Measurements from ENCODE around the gene ITPK1.

Gene ITPK1

GRCh38 chr14:92959761-92960680 lies 155.7 kb downstream of the ITPK1 start:
- no peaks in the 10 kb centered on the region for H3K4me1 ChIP-seq (ENCODE audit: control insufficient read depth, insufficient read depth, low read length, poor library complexity, severe bottlenecking)
- H3K9me3 ChIP-seq (ENCODE audit: control insufficient read depth, low read length), result no peaks in the 10 kb centered on the region
- no peak overlapping the region for H3K27ac ChIP-seq (ENCODE audit: insufficient read depth, low read length, poor library complexity, severe bottlenecking)
- no peak overlapping the region for H3K4me3 ChIP-seq (ENCODE audit: insufficient read depth, low read depth, low read length, poor library complexity, severe bottlenecking)
- no peak for DNase-seq
- peaks cover 17% of the 10 kb centered on the region for H3K36me3 ChIP-seq (ENCODE audit: control insufficient read depth, insufficient read depth, low read length)
- H3K27me3 ChIP-seq (replicated peaks; ENCODE audit: control insufficient read depth, insufficient read depth, low read length, poor library complexity, severe bottlenecking), result no peaks in the 10 kb centered on the region

- DNase-seq, result no peak
- H3K4me1 ChIP-seq (ENCODE audit: control insufficient read depth, insufficient read depth, low read length, poor library complexity, severe bottlenecking), result no peaks in the 10 kb centered on the region
- no peak overlapping the region for H3K27ac ChIP-seq (ENCODE audit: insufficient read depth, low read length, poor library complexity, severe bottlenecking)
- no peaks in the 10 kb centered on the region for H3K27me3 ChIP-seq (replicated peaks; ENCODE audit: control insufficient read depth, insufficient read depth, low read length, poor library complexity, severe bottlenecking)
- no peak overlapping the region for H3K4me3 ChIP-seq (ENCODE audit: insufficient read depth, low read depth, low read length, poor library complexity, severe bottlenecking)
- no peaks in the 10 kb centered on the region for H3K9me3 ChIP-seq (ENCODE audit: control insufficient read depth, low read length)
- H3K36me3 ChIP-seq (ENCODE audit: control insufficient read depth, insufficient read depth, low read length), result peaks cover 17% of the 10 kb centered on the region
Measured at GRCh38 chr14:92959189-92959531, 156.6 kb downstream of the ITPK1 start.

GRCh38 chr14:92958373-92959188 lies 157.1 kb downstream of the ITPK1 start:
- Histone ChIP-seq H3K27me3 (replicated peaks; ENCODE audit: control insufficient read depth, insufficient read depth, low read length, poor library complexity, severe bottlenecking) (no peaks in the 10 kb centered on the region), H3K36me3 (ENCODE audit: control insufficient read depth, insufficient read depth, low read length) (peaks cover 17% of the 10 kb centered on the region), H3K4me3 (ENCODE audit: insufficient read depth, low read depth, low read length, poor library complexity, severe bottlenecking) (no peak overlapping the region), H3K27ac (ENCODE audit: insufficient read depth, low read length, poor library complexity, severe bottlenecking) (no peak overlapping the region), H3K4me1 (ENCODE audit: control insufficient read depth, insufficient read depth, low read length, poor library complexity, severe bottlenecking) (no peaks in the 10 kb centered on the region), H3K9me3 (ENCODE audit: control insufficient read depth, low read length) (no peaks in the 10 kb centered on the region)
- no peak for DNase-seq

- no peak for DNase-seq
- H3K4me3 ChIP-seq (ENCODE audit: insufficient read depth, low read depth, low read length, poor library complexity, severe bottlenecking), result no peak overlapping the region
- H3K36me3 ChIP-seq (ENCODE audit: control insufficient read depth, insufficient read depth, low read length), result peaks cover 17% of the 10 kb centered on the region
- H3K27ac ChIP-seq (ENCODE audit: insufficient read depth, low read length, poor library complexity, severe bottlenecking), result no peak overlapping the region
- H3K4me1 ChIP-seq (ENCODE audit: control insufficient read depth, insufficient read depth, low read length, poor library complexity, severe bottlenecking), result no peaks in the 10 kb centered on the region
- no peaks in the 10 kb centered on the region for H3K9me3 ChIP-seq (ENCODE audit: control insufficient read depth, low read length)
- H3K27me3 ChIP-seq (replicated peaks; ENCODE audit: control insufficient read depth, insufficient read depth, low read length, poor library complexity, severe bottlenecking), result no peaks in the 10 kb centered on the region
Measured at GRCh38 chr14:92956961-92957360, 158.8 kb downstream of the ITPK1 start.

GRCh38 chr14:92955381-92955780 lies 160.3 kb downstream of the ITPK1 start:
- H3K9me3 ChIP-seq (ENCODE audit: control insufficient read depth, low read length), result no peaks in the 10 kb centered on the region
- no peak for DNase-seq
- no peaks in the 10 kb centered on the region for H3K27me3 ChIP-seq (replicated peaks; ENCODE audit: control insufficient read depth, insufficient read depth, low read length, poor library complexity, severe bottlenecking)
- H3K4me3 ChIP-seq (ENCODE audit: insufficient read depth, low read depth, low read length, poor library complexity, severe bottlenecking), result no peak overlapping the region
- H3K36me3 ChIP-seq (ENCODE audit: control insufficient read depth, insufficient read depth, low read length), result peaks cover 12% of the 10 kb centered on the region
- no peaks in the 10 kb centered on the region for H3K4me1 ChIP-seq (ENCODE audit: control insufficient read depth, insufficient read depth, low read length, poor library complexity, severe bottlenecking)
- no peak overlapping the region for H3K27ac ChIP-seq (ENCODE audit: insufficient read depth, low read length, poor library complexity, severe bottlenecking)

DNA sequence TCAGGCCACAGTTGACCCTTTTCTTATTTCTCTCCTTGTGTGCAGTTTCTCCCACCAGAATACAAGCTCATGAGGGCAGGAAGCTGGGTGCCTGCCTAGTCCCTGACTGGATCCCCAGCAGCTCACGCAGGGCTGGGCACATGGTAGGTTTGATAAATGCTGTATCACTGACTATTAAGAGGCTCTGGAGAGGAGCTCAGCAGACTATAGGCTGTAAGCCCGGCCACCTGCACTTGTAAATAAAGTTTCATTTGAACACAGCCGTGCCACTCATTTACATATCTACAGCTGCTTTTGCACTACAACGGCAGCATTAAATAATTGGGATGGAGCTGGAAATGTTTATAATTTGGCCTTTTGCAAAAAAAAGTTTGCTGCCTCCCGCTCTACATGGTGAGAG lies 160.8 kb downstream of the ITPK1 start:
- H3K4me3 ChIP-seq (ENCODE audit: insufficient read depth, low read depth, low read length, poor library complexity, severe bottlenecking), result no peak overlapping the region
- DNase-seq, result no peak
- no peaks in the 10 kb centered on the region for H3K9me3 ChIP-seq (ENCODE audit: control insufficient read depth, low read length)
- peaks cover 17% of the 10 kb centered on the region for H3K36me3 ChIP-seq (ENCODE audit: control insufficient read depth, insufficient read depth, low read length)
- no peaks in the 10 kb centered on the region for H3K4me1 ChIP-seq (ENCODE audit: control insufficient read depth, insufficient read depth, low read length, poor library complexity, severe bottlenecking)
- H3K27ac ChIP-seq (ENCODE audit: insufficient read depth, low read length, poor library complexity, severe bottlenecking), result no peak overlapping the region
- no peaks in the 10 kb centered on the region for H3K27me3 ChIP-seq (replicated peaks; ENCODE audit: control insufficient read depth, insufficient read depth, low read length, poor library complexity, severe bottlenecking)

- Histone ChIP-seq H3K9me3 (ENCODE audit: control insufficient read depth, low read length) (no peaks in the 10 kb centered on the region), H3K36me3 (ENCODE audit: control insufficient read depth, insufficient read depth, low read length) (peaks cover 18% of the 10 kb centered on the region), H3K27me3 (replicated peaks; ENCODE audit: control insufficient read depth, insufficient read depth, low read length, poor library complexity, severe bottlenecking) (no peaks in the 10 kb centered on the region), H3K4me1 (ENCODE audit: control insufficient read depth, insufficient read depth, low read length, poor library complexity, severe bottlenecking) (no peaks in the 10 kb centered on the region), H3K4me3 (ENCODE audit: insufficient read depth, low read depth, low read length, poor library complexity, severe bottlenecking) (no peak overlapping the region), H3K27ac (ENCODE audit: insufficient read depth, low read length, poor library complexity, severe bottlenecking) (no peak overlapping the region)
- DNase-seq, result no peak
Measured at GRCh38 chr14:92953526-92953925, 162.2 kb downstream of the ITPK1 start.

DNA sequence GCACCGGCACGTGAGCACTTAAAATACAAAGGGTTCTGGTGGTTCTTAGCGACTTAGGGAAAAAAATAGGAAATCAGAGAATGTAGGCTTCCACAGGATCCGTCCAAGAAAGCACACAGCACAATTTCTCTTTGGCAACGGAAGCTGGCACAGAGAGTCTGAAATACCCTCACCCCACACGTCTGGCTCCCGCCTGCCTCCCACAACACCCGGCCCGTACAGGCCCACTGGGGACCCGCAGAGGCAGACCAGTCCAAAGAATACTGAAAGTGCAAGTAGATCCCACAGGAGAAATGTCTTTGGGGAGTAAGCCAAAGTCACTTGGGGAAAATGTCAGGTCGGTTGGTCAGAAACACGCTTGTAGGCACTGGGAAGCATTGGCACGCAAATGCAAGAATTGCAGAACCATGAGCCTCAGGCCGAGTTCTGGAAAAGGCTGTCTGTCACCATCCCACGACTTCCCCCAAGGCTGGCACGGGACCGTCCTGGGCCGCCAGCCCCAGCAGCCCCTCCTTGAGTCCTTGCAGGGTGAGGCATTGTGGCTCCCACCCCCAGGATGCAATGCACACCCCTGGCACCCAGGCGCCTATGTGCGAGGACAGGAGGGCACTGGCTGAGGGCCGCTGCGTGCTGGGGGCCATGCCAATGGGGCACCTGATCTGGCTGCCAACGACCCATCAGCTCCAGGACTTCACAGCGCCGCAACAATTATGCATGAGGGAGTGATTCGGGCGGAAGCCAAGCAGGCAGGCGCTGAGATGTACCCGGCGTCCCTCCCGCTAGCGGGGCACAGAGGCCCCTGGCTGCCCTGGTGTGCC lies 163.0 kb downstream of the ITPK1 start:
- no peaks in the 10 kb centered on the region for H3K4me1 ChIP-seq (ENCODE audit: control insufficient read depth, insufficient read depth, low read length, poor library complexity, severe bottlenecking)
- no peak for DNase-seq
- H3K27me3 ChIP-seq (replicated peaks; ENCODE audit: control insufficient read depth, insufficient read depth, low read length, poor library complexity, severe bottlenecking), result no peaks in the 10 kb centered on the region
- peaks cover 10% of the 10 kb centered on the region for H3K36me3 ChIP-seq (ENCODE audit: control insufficient read depth, insufficient read depth, low read length)
- H3K4me3 ChIP-seq (ENCODE audit: insufficient read depth, low read depth, low read length, poor library complexity, severe bottlenecking), result no peak overlapping the region
- H3K9me3 ChIP-seq (ENCODE audit: control insufficient read depth, low read length), result no peaks in the 10 kb centered on the region
- H3K27ac ChIP-seq (ENCODE audit: insufficient read depth, low read length, poor library complexity, severe bottlenecking), result no peak overlapping the region

- Histone ChIP-seq H3K4me1 (ENCODE audit: control insufficient read depth, insufficient read depth, low read length, poor library complexity, severe bottlenecking) (no peaks in the 10 kb centered on the region), H3K36me3 (ENCODE audit: control insufficient read depth, insufficient read depth, low read length) (peaks cover 10% of the 10 kb centered on the region), H3K4me3 (ENCODE audit: insufficient read depth, low read depth, low read length, poor library complexity, severe bottlenecking) (no peak overlapping the region), H3K27ac (ENCODE audit: insufficient read depth, low read length, poor library complexity, severe bottlenecking) (no peak overlapping the region), H3K27me3 (replicated peaks; ENCODE audit: control insufficient read depth, insufficient read depth, low read length, poor library complexity, severe bottlenecking) (no peaks in the 10 kb centered on the region), H3K9me3 (ENCODE audit: control insufficient read depth, low read length) (no peaks in the 10 kb centered on the region)
- peak; percentile 41 to 61 (median 48) for DNase-seq
Measured at GRCh38 chr14:92951912-92952471, 163.7 kb downstream of the ITPK1 start.

Data from effector memory CD4-positive, alpha-beta T cell (primary cell).